ENCODE data around the gene EVPL.

GRCh38 chr17:76071531-76072147 is 44.5 kb upstream of the EVPL start:
- no peak for TF ChIP-seq CREBL2 (CRISPR knock-in tag; IDR thresholded peaks at IDR 0.05; ENCODE audit: borderline replicate concordance)
- no peak for TF ChIP-seq EZH2 (conservative IDR thresholded peaks at IDR 0.05; ENCODE audit: low read depth, low read length)
- no peak for TF ChIP-seq CTCF (CRISPR knock-in tag; IDR thresholded peaks at IDR 0.05)
- no peak for TF ChIP-seq ERF (CRISPR knock-in tag; IDR thresholded peaks at IDR 0.05)
- TF ChIP-seq HDAC2 (CRISPR knock-in tag; IDR thresholded peaks at IDR 0.05): no peak
- no peak for TF ChIP-seq KLF6 (CRISPR knock-in tag; IDR thresholded peaks at IDR 0.05)
- no peak for TF ChIP-seq POLR2AphosphoS5 (IDR thresholded peaks at IDR 0.05; ENCODE audit: low read depth, low read length)
- TF ChIP-seq HDAC6 (IDR thresholded peaks at IDR 0.05; ENCODE audit: low read depth, low read length): no peak
- no peak for TF ChIP-seq ZNF44 (CRISPR knock-in tag; IDR thresholded peaks at IDR 0.05)
- no peak for TF ChIP-seq ZNF124 (CRISPR knock-in tag; IDR thresholded peaks at IDR 0.05)

All from HepG2 (cell line).